ENCODE data around the gene NEU1.
"Not testable (repeated sequence)": the region's sequence is repeated elsewhere in the genome, so short reads cannot be mapped to it uniquely, and the experiment has no call there.

NEU1 gene

DNA sequence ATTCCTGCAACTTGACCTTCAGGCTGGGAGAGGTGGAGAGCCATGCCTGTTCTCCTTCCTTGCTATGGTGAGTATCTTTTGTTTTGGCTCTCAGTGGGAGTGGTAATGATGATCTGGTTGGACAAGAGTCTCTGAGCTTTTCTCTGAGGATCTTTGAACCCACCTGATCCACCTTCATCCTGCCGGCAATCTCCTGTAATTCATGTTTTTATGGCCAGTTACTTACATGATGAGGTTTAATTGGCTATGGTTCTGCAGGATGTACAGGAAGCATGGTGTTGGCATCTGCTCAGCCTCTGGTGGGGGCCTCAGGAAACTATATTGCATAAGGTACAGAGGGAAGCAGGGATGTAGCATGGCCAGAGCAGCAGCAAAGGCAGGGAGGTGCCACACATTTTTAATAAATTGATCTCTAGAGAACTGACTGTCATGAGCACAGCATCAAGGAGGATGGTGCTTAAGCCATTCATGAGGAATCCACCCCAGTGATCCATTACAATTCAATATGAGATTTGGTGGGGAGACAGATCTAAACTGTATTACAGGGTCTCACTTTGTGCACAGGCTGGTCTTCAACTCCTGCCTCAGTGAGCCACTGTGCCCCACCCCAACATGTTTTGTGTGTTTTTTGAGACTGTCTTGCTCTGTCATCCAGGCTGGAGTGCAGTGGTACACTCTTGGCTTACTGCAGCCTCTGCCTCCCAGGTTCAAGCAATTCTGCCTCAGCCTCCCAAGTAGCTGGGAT is 25.1 kb downstream of the NEU1 start:
- no peak for DNase-seq

- DNase-seq = no peak
Measured at GRCh38 chr6:31836474-31837368, 25.9 kb downstream of the NEU1 start.

DNA sequence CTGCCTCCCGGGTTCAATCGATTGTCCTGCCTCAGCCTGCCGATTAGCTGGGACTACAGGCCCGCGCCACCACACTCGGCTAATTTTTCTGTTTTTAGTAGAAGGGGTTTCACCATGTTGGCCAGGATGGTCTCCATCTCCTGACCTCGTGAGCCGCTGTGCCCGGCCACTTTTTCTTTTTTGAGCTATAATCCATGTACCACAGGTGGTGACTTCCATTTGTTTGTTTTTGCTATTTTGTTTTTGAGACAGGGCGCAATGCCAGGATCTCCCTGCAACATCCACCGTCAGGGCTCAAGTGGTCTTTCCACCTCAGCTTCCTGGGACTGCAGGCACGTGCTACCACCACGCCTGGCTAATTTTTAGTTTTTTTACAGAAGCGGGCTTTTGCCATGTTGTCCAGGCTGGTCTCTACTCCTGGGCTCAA is 26.6 kb downstream of the NEU1 start:
- no peak for DNase-seq

GRCh38 chr6:31834367-31835250 is 28.0 kb downstream of the NEU1 start:
- DNase-seq = peak; percentile 84

- DNase-seq = no peak
Measured at GRCh38 chr6:31831350-31832215, 31.0 kb downstream of the NEU1 start.

- DNase-seq = no peak
Measured at GRCh38 chr6:31830886-31831335, 31.7 kb downstream of the NEU1 start.

DNA sequence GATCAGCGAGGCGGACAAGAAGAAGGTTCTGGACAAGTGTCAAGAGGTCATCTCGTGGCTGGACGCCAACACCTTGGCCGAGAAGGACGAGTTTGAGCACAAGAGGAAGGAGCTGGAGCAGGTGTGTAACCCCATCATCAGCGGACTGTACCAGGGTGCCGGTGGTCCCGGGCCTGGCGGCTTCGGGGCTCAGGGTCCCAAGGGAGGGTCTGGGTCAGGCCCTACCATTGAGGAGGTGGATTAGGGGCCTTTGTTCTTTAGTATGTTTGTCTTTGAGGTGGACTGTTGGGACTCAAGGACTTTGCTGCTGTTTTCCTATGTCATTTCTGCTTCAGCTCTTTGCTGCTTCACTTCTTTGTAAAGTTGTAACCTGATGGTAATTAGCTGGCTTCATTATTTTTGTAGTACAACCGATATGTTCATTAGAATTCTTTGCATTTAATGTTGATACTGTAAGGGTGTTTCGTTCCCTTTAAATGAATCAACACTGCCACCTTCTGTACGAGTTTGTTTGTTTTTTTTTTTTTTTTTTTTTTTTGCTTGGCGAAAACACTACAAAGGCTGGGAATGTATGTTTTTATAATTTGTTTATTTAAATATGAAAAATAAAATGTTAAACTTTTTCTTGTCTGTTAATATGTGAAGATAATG is 32.9 kb downstream of the NEU1 start:
- no peak for DNase-seq

DNA sequence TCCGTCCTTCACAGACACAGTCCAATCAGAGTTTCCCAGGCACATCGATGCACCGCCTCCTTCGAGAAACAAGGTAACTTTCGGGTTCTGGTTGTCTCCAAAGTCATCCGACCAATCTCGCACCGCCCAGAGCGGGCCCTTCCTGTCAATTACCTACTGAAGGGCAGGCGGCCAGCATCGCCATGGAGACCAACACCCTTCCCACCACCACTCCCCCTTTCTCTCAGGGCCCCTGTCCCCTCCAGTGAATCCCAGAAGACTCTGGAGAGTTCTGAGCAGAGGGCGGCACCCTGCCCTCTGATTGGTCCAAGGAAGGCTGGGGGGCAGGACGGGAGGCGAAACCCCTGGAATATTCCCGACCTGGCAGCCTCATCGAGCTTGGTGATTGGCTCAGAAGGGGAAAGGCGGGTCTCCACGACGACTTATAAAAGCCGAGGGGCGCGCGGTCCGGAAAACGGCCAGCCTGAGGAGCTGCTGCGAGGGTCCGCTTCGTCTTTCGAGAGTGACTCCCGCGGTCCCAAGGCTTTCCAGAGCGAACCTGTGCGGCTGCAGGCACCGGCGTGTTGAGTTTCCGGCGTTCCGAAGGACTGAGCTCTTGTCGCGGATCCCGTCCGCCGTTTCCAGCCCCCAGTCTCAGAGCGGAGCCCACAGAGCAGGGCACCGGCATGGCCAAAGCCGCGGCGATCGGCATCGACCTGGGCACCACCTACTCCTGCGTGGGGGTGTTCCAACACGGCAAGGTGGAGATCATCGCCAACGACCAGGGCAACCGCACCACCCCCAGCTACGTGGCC is 35.1 kb downstream of the NEU1 start, which contains the start of gene HSPA1B:
TSS of gene HSPA1B (plus strand) at position 453 of the 794 bp plus-strand sequence. CDS start at position 666, 213 bp downstream.
- DNase-seq = peak; percentile 98

GRCh38 chr6:31826793-31827285 is 35.8 kb downstream of the NEU1 start:
- no peak for DNase-seq

- DNase-seq = no peak
Measured at GRCh38 chr6:31825553-31825952, 37.1 kb downstream of the NEU1 start.

DNA sequence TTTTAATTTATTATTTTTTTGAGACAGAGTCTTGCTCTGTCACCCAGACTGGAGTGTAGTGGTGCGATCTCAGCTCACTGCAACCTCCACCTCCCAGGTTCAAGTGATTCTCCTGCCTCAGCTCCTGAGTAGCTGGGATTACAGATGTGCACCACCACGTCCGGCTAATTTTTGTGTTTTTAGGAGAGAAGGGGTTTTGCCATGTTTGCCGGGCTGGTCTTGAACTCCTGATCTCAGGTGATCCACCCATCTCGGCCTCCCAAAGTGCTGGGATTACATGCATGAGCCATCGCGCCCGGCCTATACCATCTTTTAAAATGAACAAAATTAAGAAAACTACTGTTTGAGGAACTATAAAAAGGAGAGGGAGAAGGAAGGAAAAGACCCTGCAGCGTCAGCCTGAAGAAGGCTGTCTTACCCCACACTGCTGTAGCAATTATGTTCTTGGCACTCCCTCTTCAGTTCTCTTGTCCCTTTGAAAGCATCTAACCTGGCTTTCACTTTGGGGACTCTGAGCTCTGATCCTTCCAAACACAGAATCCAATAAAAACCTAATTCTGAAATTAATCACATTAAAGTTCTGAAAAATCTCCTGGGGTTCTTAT is 38.9 kb downstream of the NEU1 start:
- not testable (repeated sequence) for DNase-seq

DNA sequence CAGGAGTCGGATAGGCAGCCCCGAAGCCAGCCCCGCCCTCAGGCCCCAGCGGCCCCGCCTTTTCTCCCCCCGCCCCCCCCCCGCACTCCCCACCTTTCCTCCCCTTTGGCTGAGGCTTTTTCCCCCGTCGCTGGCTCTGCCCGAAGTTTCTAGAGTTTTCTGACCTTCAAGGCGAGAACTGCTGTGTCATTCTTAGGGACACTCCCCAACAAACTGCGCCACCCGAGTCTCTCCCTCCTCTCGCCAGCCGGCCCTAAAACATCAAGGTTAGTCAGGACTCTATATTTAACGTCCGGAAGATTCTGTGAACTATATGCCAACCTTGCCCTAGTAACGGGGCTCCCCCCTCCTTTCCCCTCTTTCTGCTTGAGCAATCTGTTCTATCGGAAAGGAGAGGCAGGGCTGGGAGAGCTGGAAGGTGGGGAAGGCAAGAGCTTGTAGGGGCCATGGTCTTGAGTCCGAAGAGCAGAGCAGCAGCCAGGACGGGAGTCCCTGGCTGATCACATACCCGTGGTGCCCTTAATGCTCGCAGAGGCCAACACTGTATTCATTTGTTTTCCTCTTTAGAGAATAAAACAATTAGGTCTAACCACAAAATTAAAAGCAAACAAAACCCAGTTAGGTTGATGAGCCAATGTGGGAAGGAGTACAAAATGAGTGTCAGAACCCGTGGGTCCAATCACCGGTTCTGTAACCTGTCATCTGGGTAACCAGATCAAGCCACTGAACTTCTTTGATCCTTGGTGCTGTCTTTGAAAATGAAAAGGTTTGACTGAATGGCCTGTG is 40.4 kb downstream of the NEU1 start:
- peak; percentile 43 for DNase-seq

DNA sequence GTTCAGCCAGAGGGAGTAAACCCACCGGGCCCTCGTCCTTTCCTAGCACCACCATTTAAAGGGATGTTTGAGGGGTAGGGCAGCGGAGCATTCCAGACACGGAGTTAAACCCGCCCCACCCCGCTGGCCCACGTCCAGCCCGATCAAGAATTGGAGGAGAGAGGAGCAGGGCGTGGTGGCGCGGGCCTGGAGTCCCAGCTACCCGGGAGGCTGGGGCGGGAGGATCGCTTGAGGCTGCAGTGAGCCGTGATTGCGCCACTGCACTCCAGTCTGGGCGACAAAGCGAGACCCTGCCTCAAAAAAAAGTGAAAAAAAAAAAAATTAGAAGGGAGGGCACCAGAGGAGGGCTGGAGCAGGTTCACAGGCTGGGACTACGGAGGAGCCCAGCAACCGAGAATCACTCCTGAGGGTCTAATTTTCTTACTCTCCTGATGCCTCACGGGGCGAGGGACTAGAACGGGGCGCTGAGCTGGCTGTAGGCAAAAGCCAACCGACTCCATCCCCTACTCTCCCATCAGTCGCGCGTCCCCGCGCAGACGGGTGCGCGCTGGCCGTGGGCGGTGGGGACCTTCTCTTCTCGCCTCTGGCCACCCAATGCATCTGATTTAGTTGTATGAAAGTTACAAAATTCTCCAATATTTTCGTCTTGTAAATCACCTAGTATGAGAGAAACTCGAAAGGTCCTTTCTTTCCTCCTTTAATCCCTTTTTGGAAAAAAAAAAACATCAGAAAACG is 41.2 kb downstream of the NEU1 start:
- peak; percentile 43 for DNase-seq

DNA sequence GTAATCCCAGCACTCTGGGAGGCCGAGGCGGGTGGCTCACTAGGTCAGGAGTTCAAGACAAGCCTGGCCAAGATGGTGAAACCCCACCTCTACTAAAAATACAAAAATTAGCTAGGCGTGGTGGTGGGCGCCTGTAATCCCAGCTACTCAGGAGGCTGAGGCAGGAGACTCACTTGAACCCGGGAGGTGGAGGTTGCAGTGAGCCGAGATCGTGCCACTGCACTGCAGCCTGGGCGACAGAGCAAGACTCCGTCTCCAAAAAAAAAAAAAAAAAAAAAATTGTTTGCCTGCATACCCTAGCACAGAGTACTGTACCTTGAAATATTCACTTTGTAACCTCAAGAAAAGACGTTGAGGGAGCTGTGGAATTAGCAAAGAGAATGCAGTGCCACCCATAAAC is 42.2 kb downstream of the NEU1 start:
- DNase-seq = not testable (repeated sequence)

DNA sequence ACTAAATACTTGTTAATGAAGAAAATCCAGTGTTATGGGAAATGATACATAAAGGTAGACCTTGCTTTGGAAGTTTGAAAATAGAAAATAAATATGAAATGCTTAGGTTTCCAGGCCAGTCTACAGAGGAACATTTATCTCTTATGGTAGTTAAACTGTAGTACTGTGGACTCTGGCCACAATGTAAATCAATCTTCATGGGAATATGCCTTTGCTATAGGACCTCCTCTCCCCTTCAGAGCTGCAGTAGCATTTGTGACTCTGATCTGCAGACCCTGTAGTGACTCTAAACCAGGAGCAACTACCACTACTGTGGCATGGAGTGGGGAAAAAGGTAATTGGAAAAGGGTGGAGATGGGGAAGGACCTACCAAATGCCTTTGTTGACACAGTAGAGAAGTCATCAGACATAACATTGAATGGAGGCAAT is 42.7 kb downstream of the NEU1 start:
- no peak for DNase-seq

DNA sequence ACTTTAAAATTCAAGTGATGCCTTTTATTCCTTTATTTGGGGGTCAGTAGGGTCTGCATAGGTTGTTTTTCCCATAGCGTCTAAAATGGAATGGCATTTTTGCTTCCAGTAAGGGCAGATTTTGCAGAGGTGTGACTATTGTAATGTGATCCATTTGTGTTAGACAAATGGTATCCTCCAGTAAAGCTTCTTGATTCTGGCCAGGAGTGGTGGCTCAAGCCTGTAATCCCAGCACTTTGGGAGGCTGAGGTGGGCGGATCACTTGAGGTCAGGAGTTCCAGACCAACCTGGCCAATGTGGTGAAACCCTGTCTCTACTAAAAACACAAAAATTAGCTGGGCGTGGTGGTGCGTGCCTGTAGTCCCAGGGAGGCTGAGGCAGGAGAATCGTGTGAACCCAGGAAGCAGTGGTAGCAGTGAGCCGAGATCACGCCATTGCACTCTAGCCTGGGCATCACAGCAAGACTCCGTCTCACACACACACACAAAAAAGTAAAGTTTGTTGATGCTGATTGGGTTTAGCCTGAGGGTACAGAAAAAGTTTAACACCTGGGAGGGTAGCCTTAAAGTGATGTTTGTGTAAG is 44.6 kb downstream of the NEU1 start:
- DNase-seq = not testable (repeated sequence)

DNA sequence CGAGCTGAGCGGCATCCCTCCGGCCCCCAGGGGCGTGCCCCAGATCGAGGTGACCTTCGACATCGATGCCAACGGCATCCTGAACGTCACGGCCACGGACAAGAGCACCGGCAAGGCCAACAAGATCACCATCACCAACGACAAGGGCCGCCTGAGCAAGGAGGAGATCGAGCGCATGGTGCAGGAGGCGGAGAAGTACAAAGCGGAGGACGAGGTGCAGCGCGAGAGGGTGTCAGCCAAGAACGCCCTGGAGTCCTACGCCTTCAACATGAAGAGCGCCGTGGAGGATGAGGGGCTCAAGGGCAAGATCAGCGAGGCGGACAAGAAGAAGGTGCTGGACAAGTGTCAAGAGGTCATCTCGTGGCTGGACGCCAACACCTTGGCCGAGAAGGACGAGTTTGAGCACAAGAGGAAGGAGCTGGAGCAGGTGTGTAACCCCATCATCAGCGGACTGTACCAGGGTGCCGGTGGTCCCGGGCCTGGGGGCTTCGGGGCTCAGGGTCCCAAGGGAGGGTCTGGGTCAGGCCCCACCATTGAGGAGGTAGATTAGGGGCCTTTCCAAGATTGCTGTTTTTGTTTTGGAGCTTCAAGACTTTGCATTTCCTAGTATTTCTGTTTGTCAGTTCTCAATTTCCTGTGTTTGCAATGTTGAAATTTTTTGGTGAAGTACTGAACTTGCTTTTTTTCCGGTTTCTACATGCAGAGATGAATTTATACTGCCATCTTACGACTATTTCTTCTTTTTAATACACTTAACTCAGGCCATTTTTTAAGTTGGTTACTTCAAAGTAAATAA is 45.3 kb downstream of the NEU1 start:
- not testable (repeated sequence) for DNase-seq

All from SHP77 treated with DMSO at 0.1 percent for 48 hours (cell line).